Measurements from ENCODE around the gene TMEM132D. TPM values are rescaled to one million over a fixed set of nuclear protein-coding genes. Genes with fewer than 3 reads are reported as not detected.

TMEM132D gene
- total RNA-seq, 1 donor from 2014 or later = 16.5 TPM

DNA sequence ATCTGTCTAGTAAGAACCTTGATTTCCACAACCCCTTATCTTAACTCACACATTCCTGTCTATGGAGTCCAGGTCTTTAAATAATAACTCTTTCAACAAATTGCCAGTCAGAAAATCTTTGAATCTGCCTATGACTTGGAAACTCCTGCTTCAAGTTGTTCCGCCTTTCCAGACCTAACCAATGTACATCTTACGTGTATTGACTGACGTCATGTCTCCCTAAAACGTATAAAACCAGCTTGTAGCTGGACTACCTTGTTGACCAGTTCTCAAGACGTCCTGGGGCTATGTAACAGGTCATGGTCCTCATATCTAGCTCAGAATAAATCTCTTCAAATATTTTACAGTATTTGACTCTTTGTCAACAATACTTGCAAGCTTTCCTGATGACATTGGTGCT, 337.0 kb downstream of the TMEM132D start:
- no peaks in the 10 kb centered on the region for H3K27me3 Mint-ChIP-seq (ENCODE audit: unreplicated experiment)
- peaks cover 3% of the 10 kb centered on the region for H3K36me3 Mint-ChIP-seq (ENCODE audit: unreplicated experiment)
- no peaks in the 10 kb centered on the region for H3K4me1 Mint-ChIP-seq (ENCODE audit: low read depth, unreplicated experiment)
- peaks cover 2% of the 10 kb centered on the region for H3K9me3 Mint-ChIP-seq (ENCODE audit: unreplicated experiment)
- TF ChIP-seq, protein P1, sequence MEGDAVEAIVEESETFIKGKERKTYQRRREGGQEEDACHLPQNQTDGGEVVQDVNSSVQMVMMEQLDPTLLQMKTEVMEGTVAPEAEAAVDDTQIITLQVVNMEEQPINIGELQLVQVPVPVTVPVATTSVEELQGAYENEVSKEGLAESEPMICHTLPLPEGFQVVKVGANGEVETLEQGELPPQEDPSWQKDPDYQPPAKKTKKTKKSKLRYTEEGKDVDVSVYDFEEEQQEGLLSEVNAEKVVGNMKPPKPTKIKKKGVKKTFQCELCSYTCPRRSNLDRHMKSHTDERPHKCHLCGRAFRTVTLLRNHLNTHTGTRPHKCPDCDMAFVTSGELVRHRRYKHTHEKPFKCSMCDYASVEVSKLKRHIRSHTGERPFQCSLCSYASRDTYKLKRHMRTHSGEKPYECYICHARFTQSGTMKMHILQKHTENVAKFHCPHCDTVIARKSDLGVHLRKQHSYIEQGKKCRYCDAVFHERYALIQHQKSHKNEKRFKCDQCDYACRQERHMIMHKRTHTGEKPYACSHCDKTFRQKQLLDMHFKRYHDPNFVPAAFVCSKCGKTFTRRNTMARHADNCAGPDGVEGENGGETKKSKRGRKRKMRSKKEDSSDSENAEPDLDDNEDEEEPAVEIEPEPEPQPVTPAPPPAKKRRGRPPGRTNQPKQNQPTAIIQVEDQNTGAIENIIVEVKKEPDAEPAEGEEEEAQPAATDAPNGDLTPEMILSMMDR (IDR thresholded peaks at IDR 0.05; ENCODE audit: partially characterized antibody, unreplicated experiment) = no peak
- no peak for DNase-seq
- H3K27ac Mint-ChIP-seq (ENCODE audit: unreplicated experiment) = no peak overlapping the region
- no peak overlapping the region for H3K4me3 Mint-ChIP-seq (ENCODE audit: unreplicated experiment)

DNA sequence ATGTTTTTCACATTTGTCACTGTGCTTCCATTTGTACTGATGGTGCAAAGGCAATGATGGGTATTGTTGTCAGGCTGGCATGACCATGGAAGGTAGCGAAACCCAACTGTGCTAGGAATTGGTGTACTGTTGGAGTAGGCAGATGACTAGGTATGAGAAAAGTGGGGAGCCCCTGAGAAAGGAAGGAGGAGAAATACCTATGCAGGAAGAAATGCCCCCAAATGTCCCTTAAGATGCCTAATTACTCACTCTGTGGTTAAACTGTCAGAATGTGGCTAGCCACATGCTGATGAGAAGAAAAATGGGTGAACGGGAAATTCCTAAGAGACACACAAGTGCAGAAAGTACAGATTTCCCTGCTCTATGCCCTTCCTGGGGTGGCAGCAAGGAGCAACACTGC, 339.1 kb downstream of the TMEM132D start:
- no peaks in the 10 kb centered on the region for H3K4me1 Mint-ChIP-seq (ENCODE audit: low read depth, unreplicated experiment)
- no peak overlapping the region for H3K27ac Mint-ChIP-seq (ENCODE audit: unreplicated experiment)
- TF ChIP-seq, protein P1 (IDR thresholded peaks at IDR 0.05; ENCODE audit: partially characterized antibody, unreplicated experiment) = no peak

DNA sequence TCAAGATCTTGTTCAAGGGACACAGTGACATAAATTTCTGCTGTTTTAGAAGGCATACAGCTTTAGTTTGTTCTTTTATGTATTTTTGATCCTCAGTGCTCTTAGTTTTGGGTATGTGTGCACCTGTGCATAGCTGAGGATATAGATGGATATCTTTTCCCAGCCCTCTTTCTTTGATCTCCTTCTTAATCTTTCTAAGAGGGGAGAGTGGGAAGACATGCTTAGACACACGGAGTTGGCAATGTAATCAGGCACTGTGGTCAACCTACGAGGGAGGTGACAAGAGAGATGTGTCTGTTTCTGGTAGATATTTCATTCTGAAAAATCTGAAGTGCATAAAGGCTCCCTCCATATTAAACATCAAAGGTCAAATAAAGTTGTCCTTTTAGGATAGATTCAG, 340.6 kb downstream of the TMEM132D start:
- peaks cover 3% of the 10 kb centered on the region for H3K36me3 Mint-ChIP-seq (ENCODE audit: unreplicated experiment)
- H3K27me3 Mint-ChIP-seq (ENCODE audit: unreplicated experiment) = no peaks in the 10 kb centered on the region
- H3K9me3 Mint-ChIP-seq (ENCODE audit: unreplicated experiment) = no peaks in the 10 kb centered on the region

More for the DNA sequence above, 339.1 kb downstream of the TMEM132D start:
- H3K27me3 Mint-ChIP-seq (ENCODE audit: unreplicated experiment) = no peaks in the 10 kb centered on the region
- no peaks in the 10 kb centered on the region for H3K9me3 Mint-ChIP-seq (ENCODE audit: unreplicated experiment)
- DNase-seq = no peak
- H3K36me3 Mint-ChIP-seq (ENCODE audit: unreplicated experiment) = peaks cover 3% of the 10 kb centered on the region
- no peak overlapping the region for H3K4me3 Mint-ChIP-seq (ENCODE audit: unreplicated experiment)

DNA sequence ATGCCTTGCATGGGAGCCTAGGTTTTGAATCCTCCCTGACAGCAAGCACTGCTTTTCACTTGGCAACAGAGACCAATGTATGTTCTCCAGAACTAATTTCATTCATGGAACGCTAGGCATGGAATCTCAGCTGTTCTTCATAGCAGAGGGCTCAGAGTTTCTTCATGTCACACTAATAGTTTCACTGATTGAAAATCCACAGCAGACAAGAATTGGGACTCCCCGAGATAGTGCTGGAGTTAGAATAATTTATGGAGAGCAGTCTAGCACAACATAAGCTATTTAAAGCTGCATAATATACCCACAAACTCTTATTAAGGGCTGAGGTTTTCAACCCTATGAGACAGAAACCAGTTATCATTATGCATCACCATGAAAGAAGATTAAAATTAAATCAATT, 342.5 kb downstream of the TMEM132D start:
- Mint-ChIP-seq H3K9me3 (ENCODE audit: unreplicated experiment) (no peaks in the 10 kb centered on the region), H3K27me3 (ENCODE audit: unreplicated experiment) (no peaks in the 10 kb centered on the region), H3K4me3 (ENCODE audit: unreplicated experiment) (no peak overlapping the region), H3K4me1 (ENCODE audit: low read depth, unreplicated experiment) (no peaks in the 10 kb centered on the region), H3K36me3 (ENCODE audit: unreplicated experiment) (no peaks in the 10 kb centered on the region), H3K27ac (ENCODE audit: unreplicated experiment) (no peak overlapping the region)
- no peak for DNase-seq
- TF ChIP-seq, protein P1 (IDR thresholded peaks at IDR 0.05; ENCODE audit: partially characterized antibody, unreplicated experiment) = no peak

More for the DNA sequence above, 340.6 kb downstream of the TMEM132D start:
- no peak overlapping the region for H3K4me3 Mint-ChIP-seq (ENCODE audit: unreplicated experiment)
- TF ChIP-seq, protein P1 (IDR thresholded peaks at IDR 0.05; ENCODE audit: partially characterized antibody, unreplicated experiment) = no peak
- H3K27ac Mint-ChIP-seq (ENCODE audit: unreplicated experiment) = no peak overlapping the region
- DNase-seq = no peak
- H3K4me1 Mint-ChIP-seq (ENCODE audit: low read depth, unreplicated experiment) = no peaks in the 10 kb centered on the region

DNA sequence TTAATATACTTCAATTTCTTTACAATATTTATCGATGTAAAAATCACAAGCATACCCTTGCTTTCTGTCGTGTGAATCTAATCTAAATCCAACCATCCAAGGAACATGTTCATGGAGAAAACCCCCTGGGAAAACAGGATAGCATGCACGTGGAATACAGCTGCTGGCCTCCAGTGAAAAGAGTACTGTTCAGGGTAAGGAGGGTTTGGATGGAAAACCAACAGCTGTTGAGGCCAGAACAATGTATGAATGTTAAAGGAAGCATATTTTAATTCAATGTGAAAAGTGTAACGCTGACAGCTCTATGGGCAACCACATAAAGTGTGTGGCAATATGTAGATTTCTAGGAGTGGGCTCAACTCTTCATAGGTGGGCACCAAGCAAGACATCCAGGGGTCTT, 344.0 kb downstream of the TMEM132D start:
- TF ChIP-seq, protein P1 (IDR thresholded peaks at IDR 0.05; ENCODE audit: partially characterized antibody, unreplicated experiment) = no peak
- Mint-ChIP-seq H3K9me3 (ENCODE audit: unreplicated experiment) (no peaks in the 10 kb centered on the region), H3K4me3 (ENCODE audit: unreplicated experiment) (no peak overlapping the region), H3K4me1 (ENCODE audit: low read depth, unreplicated experiment) (no peaks in the 10 kb centered on the region), H3K27ac (ENCODE audit: unreplicated experiment) (no peak overlapping the region), H3K36me3 (ENCODE audit: unreplicated experiment) (no peaks in the 10 kb centered on the region), H3K27me3 (ENCODE audit: unreplicated experiment) (no peaks in the 10 kb centered on the region)
- DNase-seq = no peak
